GM19193 (cell line): ENCODE results near the gene RGS7.

Experiments
- POLR2A ChIP-seq: IDR thresholded peaks from 4 replicates; pipeline ENCODE4 v1.6.1; 2011; ENCODE audit not compliant: insufficient read depth, insufficient read length; ENCODE audit errors: extremely low read depth

Gene RGS7

DNA sequence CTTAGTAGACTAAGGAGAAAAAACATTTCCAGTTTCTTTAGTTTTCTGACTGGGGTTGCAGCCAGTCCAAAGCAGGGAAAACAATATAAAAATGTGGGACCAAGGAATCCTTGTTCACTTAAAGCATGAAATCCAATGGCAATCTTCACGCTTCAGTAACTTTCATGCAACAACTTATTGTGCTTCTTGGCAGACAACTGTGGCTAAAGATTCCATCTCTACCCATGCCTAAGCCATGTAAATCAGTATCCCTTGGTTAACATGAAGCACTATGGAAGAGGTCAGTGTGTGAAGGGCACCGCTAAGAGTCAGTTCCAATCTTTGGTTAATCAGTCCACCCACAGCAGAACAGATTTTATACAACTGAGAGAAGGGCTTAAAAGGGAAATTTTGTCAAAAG is 543.3 kb downstream of the RGS7 start:
- no peak for TF ChIP-seq POLR2A

DNA sequence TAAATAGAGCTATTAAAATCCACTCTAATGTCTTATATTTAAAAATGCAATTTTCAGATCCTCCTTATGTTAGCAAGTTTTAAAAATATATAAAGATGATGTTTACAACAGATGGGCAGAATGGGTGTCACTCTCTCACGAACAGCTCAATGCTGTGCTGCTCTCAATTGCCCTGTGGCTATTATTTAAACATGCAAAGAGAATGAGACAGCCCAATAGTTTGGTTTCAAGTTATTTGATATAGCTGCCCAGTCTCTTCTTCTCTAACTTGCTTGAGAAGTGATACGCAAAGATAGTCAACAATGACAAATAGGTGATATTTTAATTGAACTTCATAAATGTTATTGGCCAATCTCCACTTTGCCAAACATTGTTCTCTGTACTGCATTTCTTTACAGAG is 545.7 kb downstream of the RGS7 start:
- TF ChIP-seq POLR2A = no peak

DNA sequence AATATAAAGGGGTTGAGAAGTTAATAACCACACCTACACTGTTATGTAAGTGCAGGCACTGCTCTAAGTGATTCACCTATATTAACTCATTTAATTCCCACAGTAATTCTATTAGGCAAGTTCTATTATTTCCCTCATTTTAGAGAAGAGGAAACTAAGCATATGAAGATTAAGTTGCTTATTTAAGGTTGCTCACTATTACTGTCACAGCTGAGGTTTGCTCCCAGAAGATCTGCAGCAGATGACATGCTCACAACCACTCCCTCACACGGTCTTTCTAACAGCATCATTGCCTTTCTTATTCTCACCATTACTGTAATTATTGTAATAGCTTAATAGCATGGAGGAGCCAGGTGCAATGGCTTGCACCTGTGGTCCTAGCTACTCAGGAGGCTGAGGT is 548.6 kb downstream of the RGS7 start:
- TF ChIP-seq POLR2A = no peak

DNA sequence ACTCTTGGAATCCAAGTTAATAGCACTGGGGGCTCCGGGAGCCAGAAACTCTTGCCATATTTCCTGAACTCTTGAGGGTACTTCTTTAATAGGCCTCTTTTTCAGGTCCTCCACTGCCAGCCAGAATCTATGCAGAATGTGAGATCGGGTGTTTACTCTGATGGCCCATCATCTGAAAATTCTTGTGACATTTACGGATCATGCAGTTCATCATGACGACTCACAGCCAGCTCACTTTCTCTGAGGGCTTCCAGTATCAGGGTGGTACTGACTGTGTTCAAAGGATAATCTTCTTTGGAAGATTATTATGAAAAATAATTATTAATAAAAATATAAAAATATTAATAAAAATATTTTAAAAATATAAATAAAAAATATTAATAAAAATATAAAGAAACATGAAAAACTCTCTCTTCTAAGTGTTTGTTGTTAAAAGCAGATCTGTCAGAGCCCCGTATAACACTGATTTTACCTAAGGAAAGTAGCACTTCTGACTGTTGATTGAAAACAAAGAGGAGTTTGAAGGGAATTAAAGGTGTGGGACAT is 550.7 kb downstream of the RGS7 start:
- TF ChIP-seq POLR2A = no peak

DNA sequence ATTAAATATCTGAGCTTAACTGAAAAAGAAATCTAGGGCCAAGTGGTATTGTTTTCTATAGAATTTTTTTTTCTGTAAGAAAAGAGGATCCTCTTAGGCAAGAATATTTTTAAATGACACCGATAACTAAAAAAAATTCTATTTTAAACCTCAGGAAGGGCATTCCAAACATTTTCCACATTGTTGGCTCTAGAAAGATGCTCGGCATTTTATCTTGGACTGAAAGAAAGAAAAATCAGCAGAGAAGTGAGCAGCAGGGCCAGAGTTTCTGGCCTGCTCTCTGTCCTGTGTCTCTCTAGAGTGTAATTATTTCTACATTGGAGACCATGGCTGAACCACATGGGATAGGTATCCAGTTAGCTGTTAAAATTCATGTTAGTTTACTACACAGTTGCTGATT is 552.5 kb downstream of the RGS7 start:
- TF ChIP-seq POLR2A = no peak

DNA sequence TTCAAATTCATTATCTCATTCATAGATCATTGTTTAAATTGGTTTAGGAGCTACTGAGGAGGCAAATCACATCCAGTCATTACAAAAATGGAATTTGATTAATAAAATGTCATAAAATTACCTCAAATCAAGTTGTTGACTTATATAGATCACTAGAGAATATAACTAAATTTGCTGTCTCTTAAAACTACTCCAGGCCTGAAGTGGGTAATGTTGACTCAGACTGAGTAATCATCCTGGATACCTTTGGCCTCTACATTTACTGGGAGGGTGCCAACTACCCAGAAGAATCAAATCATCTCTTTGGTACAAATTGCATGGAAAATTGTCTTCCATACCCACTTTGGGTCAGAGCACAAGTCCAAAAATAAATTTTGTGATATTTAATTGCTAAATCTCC is 553.9 kb downstream of the RGS7 start:
- TF ChIP-seq POLR2A = no peak

DNA sequence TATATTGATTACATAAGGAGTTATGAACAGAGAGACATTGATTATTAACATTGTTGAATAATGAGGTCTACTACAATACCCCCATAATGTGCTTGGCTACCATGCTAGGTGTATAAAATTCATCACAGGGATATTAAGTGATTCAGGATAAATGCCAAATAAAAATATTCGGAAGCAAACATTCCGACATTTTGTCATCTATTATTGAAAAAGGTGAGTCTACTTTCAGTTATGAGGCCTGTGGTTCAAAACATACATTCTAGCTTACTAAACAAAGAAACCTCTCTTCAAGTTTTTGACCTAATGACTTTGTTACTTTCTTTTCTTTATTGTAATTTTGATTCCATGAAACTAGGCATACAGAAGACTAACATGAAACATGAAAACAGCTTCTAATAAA is 554.7 kb downstream of the RGS7 start:
- TF ChIP-seq POLR2A = no peak

DNA sequence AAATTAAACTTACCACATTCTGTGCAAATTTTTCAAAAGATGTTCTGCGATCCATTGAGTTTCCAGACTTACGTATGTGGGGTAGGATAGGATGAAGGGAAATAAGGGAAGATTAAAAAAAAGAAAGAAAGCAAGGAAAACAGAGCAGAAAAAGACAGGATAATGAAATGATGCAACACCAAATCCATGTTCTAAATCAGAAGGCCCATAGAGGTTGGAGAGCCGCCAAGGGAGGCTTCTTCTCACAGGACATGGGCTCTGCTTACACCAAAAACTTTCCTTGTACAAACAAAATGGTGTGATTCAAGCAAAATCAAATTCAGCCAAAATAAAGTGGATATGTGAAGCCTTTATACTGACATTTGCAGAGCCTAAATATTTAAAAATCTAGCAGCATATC is 555.6 kb downstream of the RGS7 start:
- no peak for TF ChIP-seq POLR2A

DNA sequence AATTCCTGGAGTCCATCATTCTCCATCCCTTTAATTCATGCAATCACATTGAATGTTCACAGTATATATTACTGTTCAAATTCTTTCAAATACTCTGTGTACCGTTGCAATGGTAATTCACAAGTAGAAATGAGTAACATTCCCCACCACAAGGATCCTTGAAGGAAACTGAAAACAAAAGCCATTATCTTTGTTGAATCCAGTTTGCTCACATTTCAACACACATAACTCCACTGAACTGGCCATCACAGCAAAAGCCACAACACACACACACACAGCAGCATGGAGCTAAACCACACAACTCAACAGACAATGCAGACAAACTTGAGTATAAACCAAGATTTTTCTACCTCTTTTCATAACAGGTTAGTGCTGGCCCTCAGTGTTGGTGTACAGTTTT is 556.7 kb downstream of the RGS7 start:
- no peak for TF ChIP-seq POLR2A

DNA sequence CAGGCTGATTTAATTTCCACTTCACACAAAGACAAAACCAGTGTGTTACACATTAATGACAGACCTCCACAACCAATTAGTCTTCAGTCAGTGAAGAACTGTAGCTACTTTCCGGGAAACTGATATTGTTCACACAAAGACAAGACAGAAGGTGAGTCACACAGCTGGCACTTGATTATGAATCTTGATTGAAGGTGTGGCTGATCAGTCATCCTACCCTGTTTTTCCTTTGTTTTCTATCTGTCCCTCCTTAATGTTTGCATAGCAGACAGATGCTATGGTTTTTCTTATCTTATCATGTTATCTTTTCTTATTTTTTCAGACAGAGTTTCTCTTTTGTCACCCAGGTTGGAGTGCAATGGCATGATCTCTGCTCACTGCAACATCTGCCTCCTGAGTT is 560.0 kb downstream of the RGS7 start:
- no peak for TF ChIP-seq POLR2A

DNA sequence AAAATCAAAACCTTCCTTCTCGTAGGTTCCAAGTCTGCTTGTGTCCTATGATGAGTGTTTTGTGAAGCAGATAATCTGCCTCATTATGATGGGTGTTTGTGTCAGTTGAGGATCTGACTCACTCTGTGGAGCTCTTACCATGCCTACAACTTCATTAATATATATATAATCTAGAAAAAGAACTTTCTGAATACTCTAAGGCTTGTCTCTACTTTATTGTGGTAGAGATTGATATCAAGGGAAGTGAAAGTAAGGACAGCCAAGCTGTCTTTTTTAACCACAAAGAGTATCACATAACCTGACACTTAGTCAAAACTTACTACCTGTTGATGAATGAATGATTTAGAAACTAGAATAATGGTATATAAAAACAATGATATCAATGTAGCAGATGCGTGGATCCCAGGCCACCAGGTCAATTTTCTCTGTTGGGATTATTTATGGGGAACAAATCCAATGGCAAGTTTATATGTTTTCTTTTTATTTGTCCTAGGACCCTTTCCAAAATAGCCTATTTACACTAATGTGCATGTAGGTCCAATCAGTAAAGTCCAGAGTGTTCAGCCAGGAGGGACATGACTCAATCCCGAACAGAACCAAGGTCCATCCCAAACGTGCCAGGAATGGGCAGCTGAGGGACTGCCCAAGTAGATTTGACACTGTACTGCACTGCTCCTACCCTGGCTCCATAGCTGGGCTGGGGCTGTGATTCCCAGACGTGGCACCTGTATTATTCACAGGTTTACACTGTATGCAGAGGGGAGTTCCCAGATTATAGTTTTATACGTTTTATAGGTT is 562.8 kb downstream of the RGS7 start:
- no peak for TF ChIP-seq POLR2A

DNA sequence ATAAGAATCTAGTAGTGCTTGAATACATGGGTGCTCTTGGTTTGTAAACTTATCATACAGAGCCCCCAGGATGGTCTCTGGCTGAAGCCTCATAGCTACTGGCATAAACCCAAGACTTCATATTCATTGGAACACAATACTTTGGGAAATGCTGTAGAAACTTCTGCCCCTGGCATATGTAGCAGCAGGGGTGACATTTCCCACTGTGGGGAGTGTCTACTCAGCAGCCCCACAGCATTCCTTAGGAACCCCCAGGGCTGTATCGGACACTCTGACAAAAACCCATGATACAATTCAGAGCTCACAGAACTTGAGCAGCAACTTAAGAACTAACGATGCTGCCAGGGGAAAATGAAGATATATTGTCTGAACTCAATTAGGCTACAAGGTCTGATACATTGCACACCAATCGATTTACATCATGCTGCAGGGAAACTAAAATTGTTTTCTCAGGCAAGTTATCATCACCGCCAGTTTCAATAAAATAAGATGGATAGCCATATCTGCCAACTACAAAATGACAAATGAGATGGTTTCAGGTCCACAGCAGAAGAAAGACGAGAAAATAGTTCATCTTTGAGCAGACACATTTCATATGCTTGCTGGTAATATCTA is 564.0 kb downstream of the RGS7 start:
- TF ChIP-seq POLR2A = no peak

DNA sequence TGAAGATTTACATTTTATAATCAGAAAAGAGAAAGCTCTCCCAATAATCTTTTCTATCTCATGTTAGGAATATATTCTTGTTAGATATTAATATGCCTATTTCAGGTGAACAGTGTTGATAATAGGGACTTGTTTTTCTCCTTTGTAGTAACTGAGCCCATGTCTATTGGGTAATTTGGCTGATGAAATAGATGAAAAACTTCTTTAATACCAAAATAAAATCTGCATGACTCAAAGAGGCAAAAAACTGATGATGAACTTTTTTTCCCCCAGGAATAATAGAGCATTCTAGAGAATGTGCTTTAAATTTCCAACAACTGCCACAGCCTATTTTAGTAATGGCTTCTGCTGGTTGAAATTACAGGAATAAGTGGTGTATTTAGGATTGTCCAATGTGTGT is 566.1 kb downstream of the RGS7 start:
- no peak for TF ChIP-seq POLR2A

DNA sequence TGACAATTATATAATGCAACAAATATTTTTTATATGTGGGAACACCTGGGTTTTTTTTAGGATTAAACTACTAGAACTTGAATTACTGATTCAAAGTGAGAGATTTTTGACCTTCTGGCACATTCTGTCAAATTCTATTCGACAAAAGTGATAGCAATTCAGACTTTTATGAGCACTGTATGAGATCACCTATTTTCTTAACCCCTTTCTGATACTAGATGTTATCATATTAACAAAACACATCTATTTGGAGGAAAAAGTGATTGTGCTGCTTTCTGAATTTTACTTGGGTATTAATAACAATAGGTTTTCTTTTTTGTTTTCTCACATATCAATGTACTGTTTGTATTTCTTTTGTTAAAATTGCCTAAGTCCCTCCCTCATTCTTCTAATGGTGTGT is 570.1 kb downstream of the RGS7 start:
- TF ChIP-seq POLR2A = no peak

DNA sequence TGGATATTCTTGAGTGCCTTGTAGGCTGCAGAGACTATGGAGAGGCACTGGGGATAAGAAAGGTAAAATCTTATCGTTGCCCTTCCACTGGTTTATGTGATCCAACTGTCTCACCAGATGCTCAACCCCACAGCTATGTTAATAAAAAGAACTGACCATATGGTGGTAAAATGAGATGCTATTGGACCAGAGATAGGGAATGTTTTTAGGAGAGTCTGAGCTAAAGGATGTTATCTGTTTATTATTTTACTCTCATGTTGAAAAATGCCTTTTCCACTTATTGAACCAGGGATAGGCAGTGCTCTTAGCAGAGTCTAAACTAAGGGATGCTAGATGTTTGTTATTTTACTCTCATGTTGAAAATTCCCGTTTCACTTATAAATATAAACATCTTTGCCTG is 572.2 kb downstream of the RGS7 start:
- no peak for TF ChIP-seq POLR2A

DNA sequence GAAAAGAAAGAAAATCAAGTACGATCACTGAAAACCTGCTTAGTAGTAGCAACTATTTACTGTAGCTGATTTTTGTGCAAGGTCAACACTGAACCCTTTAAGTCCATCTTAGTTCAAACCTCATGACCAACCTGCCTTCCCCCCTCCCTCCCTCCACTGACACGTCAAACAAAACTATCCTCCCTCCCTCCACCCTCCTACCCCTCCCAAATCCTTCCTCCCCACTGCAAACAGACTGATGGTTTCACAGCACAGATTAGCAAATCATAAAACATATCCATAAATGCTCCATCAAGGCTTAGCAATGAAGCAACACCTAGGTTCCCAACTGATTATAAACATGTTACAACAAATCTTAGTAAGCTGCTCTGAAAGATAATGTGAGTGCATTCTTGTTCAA is 580.8 kb downstream of the RGS7 start:
- no peak for TF ChIP-seq POLR2A
